ENCODE measurements around the gene BTBD16. TPM values are rescaled to one million over a fixed set of nuclear protein-coding genes. Genes with fewer than 3 reads are reported as not detected.

Gene BTBD16
- total and polyA plus RNA-seq, 2 of the 13 experiments (the other 11 are each of a cell fraction or from before 2014, with no cell fraction given) = 5.0 to 11.9 TPM

GRCh38 chr10:122344741-122345258 lies 73.7 kb downstream of the BTBD16 start (continued):
- TF ChIP-seq, protein P1, sequence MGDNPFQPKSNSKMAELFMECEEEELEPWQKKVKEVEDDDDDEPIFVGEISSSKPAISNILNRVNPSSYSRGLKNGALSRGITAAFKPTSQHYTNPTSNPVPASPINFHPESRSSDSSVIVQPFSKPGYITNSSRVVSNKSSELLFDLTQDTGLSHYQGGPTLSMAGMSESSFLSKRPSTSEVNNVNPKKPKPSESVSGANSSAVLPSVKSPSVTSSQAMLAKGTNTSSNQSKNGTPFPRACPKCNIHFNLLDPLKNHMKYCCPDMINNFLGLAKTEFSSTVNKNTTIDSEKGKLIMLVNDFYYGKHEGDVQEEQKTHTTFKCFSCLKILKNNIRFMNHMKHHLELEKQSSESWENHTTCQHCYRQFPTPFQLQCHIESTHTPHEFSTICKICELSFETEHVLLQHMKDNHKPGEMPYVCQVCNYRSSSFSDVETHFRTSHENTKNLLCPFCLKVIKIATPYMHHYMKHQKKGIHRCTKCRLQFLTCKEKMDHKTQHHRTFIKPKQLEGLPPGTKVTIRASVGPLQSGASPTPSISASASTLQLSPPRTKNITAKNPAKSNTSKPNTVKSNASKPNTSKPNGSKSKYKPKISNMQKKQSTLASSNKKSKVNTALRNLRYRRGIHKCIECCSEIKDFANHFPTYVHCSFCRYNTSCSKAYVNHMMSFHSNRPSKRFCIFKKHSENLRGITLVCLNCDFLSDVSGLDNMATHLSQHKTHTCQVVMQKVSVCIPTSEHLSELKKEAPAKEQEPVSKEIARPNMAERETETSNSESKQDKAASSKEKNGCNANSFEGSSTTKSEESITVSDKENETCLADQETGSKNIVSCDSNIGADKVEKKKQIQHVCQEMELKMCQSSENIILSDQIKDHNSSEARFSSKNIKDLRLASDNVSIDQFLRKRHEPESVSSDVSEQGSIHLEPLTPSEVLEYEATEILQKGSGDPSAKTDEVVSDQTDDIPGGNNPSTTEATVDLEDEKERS (CRISPR knock-in tag; IDR thresholded peaks at IDR 0.05) = peak; percentile 80; the same call in 1 of the 2 replicates
- peak; percentile 62; the same call in 1 of the 2 replicates for TF ChIP-seq DMAP1 (CRISPR knock-in tag; IDR thresholded peaks at IDR 0.05)

GRCh38 chr10:122346326-122346950 lies 75.3 kb downstream of the BTBD16 start:
- Histone ChIP-seq H4K20me1 (ENCODE audit: insufficient read depth, low read length) (no peaks in the 10 kb centered on the region), H3K27me3 (ENCODE audit: control insufficient read depth in 1 of 2, insufficient read depth in 2 of 2, low read length in 2 of 2) (no peaks in the 10 kb centered on the region), H3K4me2 (ENCODE audit: low read depth, low read length) (no peak overlapping the region), H3K4me3 (replicated peaks in 1 of 3; ENCODE audit: insufficient read depth in 1 of 3, low read depth in 2 of 3, low read length in 3 of 3) (no peak overlapping the region), H3K79me2 (ENCODE audit: insufficient read depth, low read length) (no peaks in the 10 kb centered on the region), H3K4me1 (ENCODE audit: insufficient read depth, low read length) (peaks cover 77% of the 10 kb centered on the region), H3K9me3 (ENCODE audit: low read length) (peaks cover 6% of the 10 kb centered on the region; the same call in 1 of the 2 replicates), H3K9ac (ENCODE audit: insufficient read depth, low read depth, low read length) (no peak overlapping the region), H3K36me3 (replicated peaks in 1 of 2; ENCODE audit: control insufficient read depth in 1 of 2, insufficient read depth in 2 of 2, low read length in 2 of 2) (no peaks in the 10 kb centered on the region), H2AFZ (ENCODE audit: low read length) (no peak overlapping the region), H3K27ac (ENCODE audit: extremely low read length, insufficient read depth, low read length) (no peak overlapping the region)
- BruUV-seq (replicated peaks) = no TSS peak
- FAIRE-seq (no peak), ATAC-seq (no peak), DNase-seq (ENCODE audit: low spot score) (no peak)
- TF ChIP-seq ATF1 (CRISPR knock-in tag; IDR thresholded peaks at IDR 0.05) (no peak), NCOA1 (CRISPR knock-in tag; IDR thresholded peaks at IDR 0.05) (no peak), ZNF333 (CRISPR knock-in tag; IDR thresholded peaks at IDR 0.05; ENCODE audit: borderline replicate concordance) (no peak), ZNF678 (CRISPR knock-in tag; IDR thresholded peaks at IDR 0.05) (peak; percentile 99; the same call in 1 of the 2 replicates), ZNF335 (CRISPR knock-in tag; IDR thresholded peaks at IDR 0.05) (no peak), ZNF749 (CRISPR knock-in tag; IDR thresholded peaks at IDR 0.05; ENCODE audit: borderline replicate concordance) (no peak)
- TF ChIP-seq, protein P2, sequence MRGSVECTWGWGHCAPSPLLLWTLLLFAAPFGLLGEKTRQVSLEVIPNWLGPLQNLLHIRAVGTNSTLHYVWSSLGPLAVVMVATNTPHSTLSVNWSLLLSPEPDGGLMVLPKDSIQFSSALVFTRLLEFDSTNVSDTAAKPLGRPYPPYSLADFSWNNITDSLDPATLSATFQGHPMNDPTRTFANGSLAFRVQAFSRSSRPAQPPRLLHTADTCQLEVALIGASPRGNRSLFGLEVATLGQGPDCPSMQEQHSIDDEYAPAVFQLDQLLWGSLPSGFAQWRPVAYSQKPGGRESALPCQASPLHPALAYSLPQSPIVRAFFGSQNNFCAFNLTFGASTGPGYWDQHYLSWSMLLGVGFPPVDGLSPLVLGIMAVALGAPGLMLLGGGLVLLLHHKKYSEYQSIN (CRISPR knock-in tag; IDR thresholded peaks at IDR 0.05; ENCODE audit: borderline replicate concordance) = no peak
- 96% methylated on average over 4 of the region's 4 CpGs for WGBS (ENCODE audit: low lambda C conversion rate)
- in situ Hi-C loops (cut with HindIII; ENCODE audit: extremely low pct_ligation_motif_present, low pct_unique_long_range_greater_than_20kb) (loop anchor here (5.0 kb wide), 1 partner anchor 91 kb away; no protein-coding TSS in a partner anchor), intact Hi-C loops (cut with micrococcal nuclease; ENCODE audit: unreplicated experiment) (no loop called here)
- CTCF ChIA-PET (ENCODE audit: low intra/inter-chr PET ratio, low total read pairs) = no interaction called here
- POLR2A ChIA-PET = no interaction called here

All from HepG2 (cell line).